SK-N-SH treated with all-trans-retinoic acid at 6 μM for 48 hours (cell line): Measurements from ENCODE around the gene CEP57.

Experiments
- CSDC2 ChIP-seq: fragments of 250-450 bp; sonication (Bioruptor Pico); IDR thresholded peaks from 2 replicates; pipeline ENCODE4 v1.5.0; 2020; ENCODE audit warnings: mild to moderate bottlenecking, moderate library complexity
- ZFP30 ChIP-seq: fragments of 450-650 bp; formaldehyde crosslinking; IDR thresholded peaks from 2 replicates; pipeline ENCODE4 v1.5.0; 2022; ENCODE audit warnings: mild to moderate bottlenecking, moderate library complexity

DNA sequence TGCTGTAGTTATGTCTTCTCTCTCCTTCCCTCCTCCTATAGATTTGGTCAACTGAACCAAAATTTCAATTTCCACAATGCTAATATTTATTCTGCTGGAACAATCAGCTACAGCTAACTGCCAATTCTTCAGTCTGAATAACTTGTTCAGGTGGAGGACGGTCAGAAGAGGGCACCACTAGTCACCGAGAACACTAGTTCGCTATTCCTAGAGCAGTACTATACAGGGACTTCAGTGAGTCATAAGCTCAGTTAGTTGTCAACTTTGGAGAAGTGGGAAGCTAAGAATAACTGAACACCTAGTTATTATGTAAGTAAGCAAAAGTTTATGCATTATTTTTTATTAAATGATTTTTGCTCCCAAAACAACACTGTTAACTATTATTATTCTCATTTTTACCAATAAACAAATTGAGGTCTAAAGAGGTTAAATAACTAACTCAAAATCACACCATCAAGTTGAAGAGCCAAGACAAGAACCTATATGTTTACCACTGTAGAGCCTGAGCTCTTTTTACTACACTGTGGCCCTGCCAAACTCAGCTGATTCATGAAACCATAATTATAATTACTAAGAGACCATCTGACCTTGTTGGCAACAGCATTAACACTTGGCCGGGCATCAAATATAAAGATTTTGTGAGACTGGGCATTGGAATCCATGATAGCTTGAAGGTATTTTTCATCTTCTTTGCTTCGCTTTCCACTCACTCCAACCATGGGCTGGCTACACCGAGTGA is 59.0 kb downstream of the CEP57 start:
- no peak for TF ChIP-seq ZFP30 (CRISPR knock-in tag)
- TF ChIP-seq CSDC2, result no peak
